ENCODE data around the gene LPGAT1.

DNA sequence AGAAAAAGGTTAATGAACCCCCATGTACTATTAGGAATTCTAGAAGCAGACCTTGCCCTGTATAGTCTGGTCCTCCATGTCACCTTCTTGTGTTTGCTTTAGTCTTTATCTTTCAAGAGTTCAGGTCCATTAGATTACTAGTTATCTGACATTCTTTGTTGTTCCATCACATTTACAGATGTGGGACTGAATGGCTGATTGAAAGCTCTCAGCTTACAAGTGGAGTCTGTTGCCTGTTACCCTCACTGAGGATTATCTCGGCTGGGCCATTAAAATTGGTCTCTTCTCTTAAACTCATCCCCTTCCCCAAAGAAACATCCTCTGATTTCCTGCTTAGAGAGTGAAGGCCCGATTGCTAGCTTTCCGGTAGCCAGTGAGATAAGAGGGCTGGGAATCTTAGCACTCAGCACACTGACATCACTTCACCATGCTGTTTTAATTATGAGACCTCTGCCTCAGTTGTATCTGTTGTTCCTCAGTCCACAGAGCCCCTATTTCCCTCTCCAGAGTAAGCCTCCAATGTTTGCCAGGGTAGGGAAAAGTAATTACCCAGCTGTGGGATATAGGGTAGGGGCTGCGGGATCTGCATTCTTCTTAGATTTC, 76.8 kb downstream of the LPGAT1 start:
- TF ChIP-seq CTCF (IDR thresholded peaks at IDR 0.05) (no peak), POLR2A (IDR thresholded peaks at IDR 0.05) (no peak)
